Hematopoietic multipotent progenitor cell treated with erythropoietin and hydrocortisone succinate and interleukin-3 and kit ligand, for 15 days (in vitro differentiated cells): ENCODE measurements around the gene FAM216B.
"Not testable (repeated sequence)": the region's sequence is repeated elsewhere in the genome, so short reads cannot be mapped to it uniquely, and the experiment has no call there.

Experiments used
- DNase-seq: peaks from one replicate; pipeline ENCODE4 v3.0.0-alpha.2; 2015; ENCODE audit warnings: low spot score

The FAM216B gene

DNA sequence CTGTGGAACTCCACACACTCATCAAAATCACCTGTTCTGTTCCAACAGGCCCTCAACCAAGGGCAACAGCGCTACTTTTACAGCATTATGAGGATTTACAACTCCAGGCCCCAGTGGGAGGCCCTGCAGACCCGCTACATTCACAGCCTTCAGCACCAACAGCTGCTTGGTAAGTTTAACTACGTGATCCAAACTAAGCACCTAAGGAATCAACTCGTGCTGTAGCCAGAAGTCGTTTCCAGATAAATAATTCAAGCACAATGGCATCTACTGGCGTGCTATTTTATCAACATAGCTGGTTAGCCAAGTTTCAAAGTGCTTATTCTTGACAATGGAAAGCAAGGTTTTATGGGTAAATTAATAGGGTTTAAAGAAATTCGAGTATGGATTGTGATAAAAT, 5.3 kb downstream of the FAM216B start:
- no peak for DNase-seq

DNA sequence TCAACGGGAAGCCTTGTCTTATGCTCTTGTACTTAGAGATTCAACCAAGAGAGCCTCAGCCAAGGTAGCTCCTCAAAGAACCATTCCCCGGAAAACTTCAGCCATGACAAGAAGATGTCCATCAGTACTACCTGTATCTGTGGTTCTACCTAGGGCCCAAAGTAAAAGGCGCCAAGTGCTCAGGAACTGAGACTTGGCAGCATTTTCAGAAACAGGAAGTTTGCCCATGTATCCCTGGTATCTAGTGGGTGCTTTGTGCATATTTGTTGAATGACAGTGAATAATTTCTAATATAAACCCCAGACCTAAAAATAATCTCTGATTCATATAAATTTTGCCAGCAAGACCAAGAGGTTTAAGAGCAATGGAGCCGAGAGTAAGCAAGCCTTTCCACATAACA, 7.2 kb downstream of the FAM216B start:
- no peak for DNase-seq

DNA sequence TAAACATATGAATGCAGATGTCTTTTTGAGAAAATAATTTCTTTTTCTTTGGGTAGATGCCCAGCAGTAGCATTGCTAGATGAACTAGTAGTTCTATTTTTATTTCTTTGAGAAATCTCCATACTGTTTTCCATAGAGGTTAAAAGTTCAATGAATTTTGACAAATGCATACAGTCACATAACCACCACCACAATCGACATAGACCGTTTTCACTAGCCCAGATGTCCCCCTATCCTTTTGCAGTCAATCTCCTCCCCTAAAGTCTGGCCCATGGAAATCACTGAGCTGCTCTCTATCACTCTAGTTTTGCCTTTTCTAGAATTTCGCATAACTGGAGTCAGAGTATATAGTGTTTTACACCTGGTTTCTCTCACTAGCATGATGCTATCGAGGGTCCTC, 10.8 kb downstream of the FAM216B start:
- no peak for DNase-seq

DNA sequence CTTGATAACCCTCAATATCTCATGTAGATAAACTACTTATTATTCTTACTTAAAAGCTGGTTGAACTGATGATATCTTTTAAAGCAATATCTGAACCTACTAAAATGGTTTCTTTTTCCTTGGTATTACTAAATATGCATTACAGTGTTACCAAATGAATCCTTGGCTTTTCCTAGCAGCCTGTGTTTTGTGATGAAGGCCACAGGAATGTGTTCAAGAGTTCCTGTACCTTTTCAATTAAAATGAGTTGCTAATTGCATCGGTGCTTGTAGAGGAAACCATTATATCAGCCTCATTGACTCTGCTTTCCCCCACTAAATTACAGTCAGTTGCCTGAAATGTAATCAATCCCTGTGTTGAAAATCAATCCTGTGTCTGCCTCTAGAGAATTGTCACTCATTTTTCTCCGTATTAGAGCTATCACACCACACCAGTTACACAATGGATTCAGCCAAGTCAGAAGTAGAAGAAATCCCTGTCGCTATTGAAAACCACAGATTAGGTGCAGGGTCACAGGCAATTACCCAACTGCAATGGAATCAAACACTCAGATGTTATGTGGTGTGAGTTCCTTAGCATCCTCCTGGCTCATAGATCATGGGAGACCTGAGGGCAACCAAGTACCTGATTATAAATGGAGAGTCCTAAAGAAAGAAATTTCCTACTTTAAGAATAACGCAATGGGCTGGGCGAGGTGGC, 13.3 kb downstream of the FAM216B start:
- DNase-seq = no peak

DNA sequence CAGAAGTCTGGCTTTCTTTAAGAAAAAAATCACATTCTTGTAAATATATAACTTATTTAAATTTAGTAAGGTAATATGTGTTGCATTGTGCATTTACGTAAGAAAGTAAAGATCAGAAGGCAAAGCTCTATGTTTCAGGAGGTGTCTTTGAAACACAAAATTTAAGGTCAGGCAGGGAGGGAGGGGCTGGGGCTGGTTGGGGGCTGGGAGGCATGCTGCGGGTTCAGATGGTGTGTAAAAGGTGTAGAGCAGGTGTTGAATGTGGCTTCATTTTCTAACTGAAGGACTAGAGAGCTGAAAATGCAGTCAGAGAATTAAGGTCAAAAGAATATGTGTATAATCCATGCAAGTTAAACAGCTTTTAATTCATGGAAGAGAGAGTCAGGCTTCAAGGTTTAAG, 14.3 kb downstream of the FAM216B start:
- DNase-seq = no peak

DNA sequence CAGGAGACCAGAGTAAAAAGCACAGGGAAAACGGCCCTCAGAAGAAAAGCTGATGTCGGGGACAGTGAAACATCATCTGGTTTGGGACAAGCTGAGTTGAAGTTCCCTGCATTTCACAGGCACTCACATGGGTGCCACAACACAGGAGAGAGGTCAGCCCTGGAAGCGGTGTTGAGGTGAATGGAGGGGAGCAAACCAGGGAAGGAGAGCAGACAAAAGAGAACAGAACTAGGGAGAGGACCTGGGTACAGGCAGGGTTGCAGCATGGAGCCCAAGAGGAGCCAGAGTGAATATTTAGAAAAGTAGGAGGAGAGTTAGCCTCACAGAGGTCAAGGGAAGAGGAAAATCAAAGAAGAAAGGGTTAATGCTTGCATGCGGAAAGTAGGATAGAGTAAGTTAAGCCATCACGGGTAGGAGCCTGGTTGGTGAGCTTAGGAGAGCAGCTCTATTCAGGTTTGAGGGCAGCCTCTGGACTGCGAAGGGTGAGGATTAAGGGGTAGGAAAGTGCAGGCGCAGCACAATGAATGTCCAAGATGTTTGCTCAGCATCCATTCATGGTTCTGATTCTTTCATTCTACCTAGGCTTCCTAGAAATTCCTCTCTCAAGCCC, 15.5 kb downstream of the FAM216B start:
- DNase-seq = no peak

DNA sequence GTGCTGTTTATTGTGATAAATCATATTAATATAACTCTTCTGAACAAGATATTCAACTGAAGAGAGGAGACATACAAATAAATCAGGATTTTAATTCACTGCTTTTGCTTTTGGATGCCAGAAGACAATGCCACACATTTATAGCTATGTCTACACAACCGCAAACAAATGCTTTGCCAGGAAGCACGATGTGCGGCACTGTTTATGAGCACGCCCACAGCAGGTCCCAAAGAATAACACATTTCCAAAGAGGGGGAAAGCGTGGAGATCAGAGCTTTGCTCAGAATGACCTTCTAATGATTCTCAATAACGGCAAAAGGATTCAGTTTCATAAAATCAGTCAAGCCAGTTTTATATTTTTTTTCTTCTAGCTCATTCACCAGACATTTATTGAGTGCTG, 16.7 kb downstream of the FAM216B start:
- DNase-seq = no peak

DNA sequence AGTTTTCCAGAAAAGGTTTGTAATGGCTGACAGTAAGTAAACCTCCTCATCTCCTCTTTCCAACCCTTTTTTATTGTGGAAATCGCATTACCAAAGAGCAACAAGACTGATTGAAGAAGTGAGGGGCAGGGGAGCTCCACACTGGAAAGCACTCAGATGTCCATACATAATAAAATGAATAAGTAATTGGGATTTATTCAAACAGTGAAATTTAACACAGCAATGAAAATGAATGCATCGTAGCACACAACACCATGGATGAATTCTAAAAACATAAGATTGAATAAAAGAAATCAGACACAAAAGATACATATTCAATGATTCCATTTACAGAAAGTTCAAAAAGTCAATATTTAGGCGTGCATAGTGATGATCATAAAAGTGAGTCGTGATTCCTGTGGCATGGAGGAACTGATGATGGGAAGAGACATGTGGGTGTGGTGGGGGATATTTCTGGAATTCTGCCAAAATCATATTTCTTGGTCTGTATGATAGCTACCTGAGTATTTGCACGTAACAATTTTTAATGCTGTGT, 18.8 kb downstream of the FAM216B start:
- DNase-seq = no peak

DNA sequence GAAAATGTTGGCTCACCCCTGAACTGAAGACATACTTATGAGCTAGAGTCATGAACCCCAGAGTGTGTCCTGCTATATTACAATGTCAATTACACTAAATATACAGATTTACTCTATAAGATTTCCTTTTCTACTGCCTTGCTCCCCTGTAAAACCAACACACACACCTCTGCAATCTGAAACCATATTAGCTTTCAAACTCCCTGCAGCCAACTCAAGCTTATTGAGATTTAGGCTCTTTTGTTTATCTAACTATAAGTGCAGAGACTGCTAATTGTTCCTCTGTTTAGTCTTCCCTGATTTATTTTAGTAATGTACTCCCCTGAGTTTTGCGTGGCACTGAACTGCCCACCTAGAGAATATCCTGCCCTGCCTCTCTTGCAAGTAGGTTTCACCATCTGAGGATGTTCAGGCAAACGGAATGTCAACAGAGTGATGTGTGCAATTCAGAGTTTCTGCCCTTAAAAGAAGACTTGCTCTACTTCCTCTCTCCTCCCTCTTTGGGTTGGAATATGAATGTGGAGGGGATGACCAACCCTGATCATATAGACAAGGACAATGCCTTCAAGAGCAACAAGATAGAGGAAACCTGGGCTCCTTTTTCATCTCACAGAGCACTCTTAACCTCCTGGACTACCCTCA, 22.3 kb downstream of the FAM216B start:
- no peak for DNase-seq

DNA sequence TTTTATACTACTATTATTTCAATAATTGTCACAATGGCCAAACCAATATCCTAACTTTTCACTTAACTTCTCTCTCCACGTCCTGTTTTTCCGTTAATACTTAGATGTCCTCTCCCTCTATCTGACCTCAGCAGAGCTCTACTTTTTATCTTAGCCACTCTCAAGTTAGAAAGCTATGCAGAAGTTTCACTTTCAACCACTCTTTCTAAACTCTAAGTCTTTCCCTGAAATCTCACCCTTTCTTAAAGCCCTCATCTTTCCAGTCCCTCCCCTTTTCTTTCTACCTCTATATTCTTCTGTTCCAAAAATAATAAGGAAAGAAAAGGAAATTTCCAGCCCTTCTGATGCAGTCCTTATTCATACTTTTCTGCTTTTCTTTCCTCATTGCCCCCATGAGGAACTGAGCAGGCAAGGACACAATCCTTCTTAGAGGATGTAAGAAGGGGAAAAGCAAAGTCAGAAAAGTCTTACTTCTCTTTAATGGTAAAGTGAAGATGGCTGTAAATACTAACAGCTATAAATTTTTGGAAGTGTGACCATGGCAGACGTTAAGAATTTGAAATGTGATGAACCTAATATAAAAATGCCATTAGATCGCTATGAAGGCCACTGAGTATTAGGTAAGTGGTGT, 23.0 kb downstream of the FAM216B start:
- DNase-seq = no peak

DNA sequence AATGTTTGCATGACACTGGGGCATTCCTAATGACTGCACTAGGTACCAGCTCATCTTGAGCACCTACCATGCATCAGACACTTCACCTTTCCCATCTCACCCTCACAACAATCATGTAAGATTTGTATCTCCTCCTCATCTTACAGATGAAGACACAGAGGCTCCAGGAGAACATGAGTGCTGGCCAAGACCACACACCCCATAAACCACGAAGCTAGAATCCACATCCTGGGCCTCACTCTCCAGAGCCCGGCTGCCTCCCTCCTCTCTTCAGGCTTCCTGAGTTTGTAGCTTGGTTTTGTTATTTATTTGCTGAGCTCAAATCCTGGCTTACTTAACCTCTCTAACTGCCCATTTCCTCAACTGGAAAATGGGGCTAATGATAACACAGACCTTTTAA, 25.9 kb downstream of the FAM216B start:
- DNase-seq = no peak

DNA sequence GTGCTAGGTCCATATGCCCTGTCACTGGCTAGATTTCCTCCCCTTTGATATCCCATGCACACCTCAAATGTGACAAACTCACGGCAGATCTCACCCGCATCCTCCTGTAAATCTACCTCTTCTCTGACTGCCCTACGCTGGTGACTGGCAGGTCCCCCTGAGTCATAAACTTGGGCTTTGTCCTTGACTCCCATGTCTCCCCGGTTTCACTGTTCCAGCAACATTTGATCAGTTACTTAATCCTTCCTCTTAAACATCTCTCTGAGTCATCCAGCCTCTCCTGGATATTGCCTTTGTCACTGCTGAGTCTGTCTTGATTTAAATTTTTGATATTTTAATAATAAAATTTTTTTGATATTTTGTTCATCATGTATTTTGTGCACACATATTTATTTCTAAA, 26.5 kb downstream of the FAM216B start:
- DNase-seq = no peak

DNA sequence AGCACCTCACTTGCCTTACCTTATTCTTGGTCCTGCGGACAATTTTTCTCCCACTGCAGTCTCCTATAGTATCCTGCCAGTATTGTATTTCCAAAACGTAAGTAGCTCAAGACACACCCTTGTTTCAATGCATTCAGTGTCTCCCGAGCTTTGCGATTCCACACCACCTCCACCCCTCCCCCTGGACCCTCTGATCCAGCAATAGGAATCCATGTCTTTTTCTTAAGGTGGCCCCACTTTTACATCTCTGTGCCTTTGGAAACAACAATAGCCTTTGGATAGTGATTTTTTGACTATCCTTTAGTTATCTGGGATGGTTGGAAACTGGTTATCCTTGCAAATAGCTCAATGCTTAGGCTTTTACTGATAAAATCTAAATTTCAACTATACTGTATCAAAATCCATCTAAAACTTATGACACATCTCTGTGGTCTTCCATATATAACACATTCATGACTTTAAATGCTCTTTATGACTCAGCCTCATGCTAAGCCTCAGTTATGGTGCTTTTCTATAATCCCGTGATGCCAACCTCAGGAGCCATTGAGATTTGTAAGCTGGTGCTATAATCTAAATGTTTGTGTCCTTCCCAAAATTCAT, 27.1 kb downstream of the FAM216B start:
- DNase-seq = no peak

DNA sequence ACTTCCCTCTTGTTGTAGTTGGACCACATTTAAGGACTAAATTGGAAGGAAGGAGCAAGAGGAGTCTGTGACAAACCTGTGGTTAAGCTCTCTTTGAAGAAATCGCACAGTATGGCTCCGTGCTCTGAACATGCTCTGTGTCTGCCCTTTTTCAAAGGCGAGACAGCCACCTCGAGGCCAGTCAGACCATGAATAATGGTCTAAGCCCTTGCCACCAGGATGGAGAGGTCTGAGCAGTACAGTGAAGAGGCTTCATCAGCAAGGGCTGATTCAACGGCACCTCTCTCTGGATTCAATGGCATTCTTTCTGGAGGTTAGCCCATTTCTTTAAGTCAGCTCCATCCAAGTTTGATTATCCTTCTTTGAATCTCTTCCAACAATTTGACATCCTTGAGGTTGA, 30.9 kb downstream of the FAM216B start:
- DNase-seq = no peak

DNA sequence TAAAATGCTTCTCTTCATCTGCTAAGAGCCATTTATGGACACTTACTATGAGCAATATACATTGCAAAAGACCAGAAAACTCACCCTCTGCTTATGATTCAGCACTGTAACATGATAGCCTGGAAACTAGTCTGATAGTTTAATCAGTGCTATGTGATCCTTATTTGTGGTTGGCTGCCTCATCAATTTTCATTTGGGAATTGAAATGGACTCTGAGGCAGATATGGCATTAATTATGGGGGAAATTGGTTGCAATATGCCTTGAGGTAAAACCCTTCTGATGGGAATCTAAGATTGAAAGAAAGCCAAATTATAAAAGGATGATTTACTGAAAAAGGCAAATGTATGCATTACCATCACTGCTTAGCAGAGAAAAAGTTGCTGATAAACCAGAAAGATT, 33.5 kb downstream of the FAM216B start:
- no peak for DNase-seq

DNA sequence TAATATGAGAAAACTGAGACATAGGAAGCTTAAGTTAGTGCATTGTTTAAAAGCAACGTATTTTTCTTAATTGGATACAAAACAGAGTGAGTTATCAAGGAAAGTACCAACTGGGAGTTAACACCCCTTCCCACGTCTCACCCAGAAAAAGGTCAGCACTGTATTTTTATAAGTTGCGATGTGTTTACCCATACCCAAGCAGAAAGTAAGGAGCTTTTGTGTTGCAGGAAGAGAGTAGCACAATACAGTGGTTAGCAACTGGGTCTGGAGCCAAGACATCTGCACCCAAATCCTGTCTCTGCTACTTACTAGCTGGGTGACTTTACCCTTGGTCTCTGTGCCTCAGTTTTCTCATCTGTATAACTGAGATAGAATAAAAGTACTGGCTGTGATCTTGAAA, 34.3 kb downstream of the FAM216B start:
- DNase-seq = no peak

DNA sequence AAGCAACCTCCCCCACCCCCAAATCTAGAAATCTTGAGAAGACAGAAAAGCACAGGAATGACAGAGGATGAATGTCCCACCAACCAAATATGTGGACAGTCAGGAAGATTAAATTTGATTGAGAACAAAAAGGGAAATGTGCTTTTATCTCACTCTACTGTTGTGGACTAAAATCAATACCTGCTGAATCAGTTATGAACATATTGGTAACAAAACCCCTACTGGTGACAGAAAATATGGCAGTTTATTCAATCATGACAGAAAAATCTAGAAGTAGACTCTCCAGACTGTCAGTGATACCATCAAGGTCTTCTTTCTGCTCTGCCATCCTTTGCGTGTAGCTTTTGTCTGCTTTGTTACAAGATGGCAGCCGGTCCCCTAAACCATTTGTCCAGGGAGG, 35.2 kb downstream of the FAM216B start:
- DNase-seq = no peak

DNA sequence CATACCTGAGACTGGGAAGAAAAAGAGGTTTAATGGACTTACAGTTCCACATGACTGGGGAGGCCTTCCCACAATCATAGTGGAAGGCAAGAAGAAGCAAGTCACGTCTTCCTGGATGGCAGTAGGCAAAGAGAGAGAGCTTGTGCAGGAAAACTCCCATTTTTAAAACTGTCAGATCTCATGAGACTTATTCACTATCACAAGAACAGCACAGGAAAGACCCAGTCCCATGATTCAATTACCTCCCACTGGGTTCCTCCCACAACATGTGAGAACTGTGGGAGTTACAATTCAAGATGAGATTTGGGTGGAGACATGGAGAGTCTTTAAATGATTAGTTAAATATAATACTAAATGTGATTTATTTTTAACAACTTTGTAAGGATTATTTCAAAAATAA, 38.3 kb downstream of the FAM216B start:
- not testable (repeated sequence) for DNase-seq

DNA sequence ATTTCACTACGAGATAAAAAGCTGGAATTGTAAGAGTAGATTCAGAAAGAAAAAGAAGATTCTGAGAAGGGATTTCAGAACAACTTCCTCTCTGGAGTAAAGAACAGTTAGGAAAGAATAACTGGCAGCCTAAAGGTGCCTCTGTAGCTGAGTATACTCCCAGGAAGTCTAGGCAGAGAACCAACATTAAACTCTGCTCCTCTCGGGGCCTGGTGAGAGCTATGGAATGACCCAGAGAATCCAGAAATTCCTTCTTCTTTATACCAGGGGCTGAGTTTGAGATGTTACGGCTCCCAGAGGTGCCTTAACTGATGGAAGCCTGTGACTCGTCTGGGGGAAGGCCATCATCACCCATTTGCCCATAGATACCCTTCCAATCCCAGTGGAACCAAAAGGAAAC, 39.1 kb downstream of the FAM216B start:
- DNase-seq = no peak

DNA sequence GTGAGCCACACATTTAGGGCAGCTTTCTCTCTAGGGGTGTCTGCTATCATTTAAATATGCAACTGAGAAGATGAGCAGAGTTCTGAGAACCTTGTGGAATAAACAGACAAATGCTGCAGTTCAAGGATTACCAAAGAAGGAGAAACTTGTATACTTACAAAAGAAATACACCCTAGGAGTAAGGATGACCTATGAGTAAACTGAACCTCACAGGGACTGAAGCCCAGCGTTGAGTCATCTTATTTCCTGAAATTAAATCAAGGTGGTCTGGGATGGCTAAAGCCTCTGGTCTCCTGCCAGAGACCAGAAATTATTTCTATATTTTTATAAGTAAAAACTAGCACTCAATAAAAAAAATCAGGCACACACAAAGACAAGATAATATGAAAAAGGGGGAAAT, 40.1 kb downstream of the FAM216B start:
- no peak for DNase-seq

DNA sequence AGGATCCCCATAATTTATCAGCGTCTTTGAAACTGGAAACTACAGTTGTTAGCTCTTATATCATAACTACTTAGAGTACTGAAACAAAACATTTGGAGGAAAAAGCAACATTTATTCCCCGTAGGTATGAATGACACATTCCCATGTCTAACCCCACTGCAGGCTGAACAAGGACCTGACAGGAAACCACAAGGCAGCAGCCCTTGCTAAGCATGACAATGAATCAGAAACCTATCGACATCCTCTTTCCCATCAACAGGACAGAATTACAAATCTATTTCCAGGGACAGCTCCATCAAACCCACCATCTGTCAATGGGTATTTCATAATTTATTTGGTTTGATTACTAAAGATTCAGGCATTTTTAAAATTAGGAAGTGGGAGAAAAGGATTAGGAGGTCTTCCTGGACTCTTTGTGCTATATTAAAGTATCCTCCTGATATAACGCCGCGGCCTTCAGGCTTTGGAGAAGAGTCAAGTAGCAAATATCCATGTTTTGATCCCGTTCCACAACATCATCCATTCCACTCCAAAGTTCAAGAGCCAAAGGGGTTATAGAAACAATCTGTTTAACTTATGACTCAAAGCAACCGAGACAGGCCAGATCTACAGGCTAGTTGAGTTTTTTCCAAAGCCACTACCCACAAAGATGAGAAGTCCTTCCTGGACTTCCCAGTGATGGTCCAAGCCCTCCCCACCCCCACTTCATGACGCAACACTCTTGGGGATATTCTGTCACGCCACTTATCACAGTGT, 51.1 kb downstream of the FAM216B start:
- no peak for DNase-seq

DNA sequence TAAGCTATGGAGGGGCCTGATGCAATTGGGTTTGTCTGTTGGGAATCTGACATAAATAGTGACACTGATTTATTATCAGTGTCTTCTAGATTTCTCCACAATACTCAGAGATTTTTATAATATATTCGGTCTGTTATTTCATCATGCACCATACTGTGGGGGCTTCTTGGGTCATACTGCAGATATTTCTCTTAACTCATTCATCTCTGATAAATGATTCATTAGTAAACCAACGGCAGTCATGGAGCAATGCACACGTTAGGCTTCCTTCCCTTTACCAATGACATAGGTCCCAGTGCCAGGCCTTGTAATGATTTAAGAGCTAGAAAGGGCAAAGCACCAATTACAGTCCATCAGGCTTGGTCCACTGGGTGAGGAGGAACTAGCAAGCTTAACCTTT, 53.6 kb downstream of the FAM216B start:
- DNase-seq = no peak
